Hindlimb muscle (tissue), 1 donor: ENCODE data around the gene MRPS15. TPM values are rescaled to one million over a fixed set of nuclear protein-coding genes. Genes with fewer than 3 reads are reported as not detected.
"Not testable (repeated sequence)": the region's sequence is repeated elsewhere in the genome, so short reads cannot be mapped to it uniquely, and the experiment has no call there.

Source experiments
- DNase-seq: peaks from one replicate; pipeline ENCODE4 v3.0.0-alpha.2; 2013
- polyA plus RNA-seq: library from polyadenylated mRNA; unstranded; fragments of 120-200 nt; gene quantifications from one replicate; pipeline ENCODE4 v1.2.1, GENCODE V29; 2013; ENCODE audit not compliant: insufficient read length

The MRPS15 gene
- polyA plus RNA-seq, 1 donor: 60.5 TPM

DNA sequence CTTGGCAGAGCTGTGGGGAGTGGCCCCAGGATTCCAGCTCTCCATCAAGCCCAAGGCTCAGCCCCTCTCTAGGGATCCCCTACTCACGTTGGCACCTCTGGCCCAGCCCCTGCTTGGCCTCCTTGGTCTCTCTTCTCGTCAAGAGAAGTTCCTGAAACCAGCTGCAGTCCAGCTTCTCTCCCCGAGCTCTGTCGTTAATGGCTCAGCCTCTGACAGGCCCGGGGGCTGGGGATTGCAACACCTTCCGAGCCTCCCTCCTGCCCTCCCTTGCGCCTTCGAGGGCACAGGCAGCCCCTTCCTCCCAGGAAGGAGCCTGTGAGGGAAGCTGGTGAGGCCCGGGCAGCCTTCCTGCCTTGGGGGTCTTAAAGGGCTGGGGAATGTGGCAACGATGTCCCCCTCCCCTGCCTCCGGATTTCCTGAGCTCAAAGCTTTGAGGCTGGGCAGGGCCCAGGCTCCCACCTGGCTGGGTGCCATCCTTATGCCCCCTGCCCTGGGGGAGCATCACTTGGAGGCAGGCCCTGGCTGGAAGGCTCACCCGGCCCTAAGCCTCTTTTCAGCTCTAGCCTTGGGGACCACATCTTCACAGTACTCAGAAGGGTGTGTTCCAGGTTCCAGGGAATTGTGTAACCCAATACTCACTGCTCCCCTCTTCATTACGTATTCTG is 18.7 kb upstream of the MRPS15 start, which contains the start of gene CSF3R:
Gene CSF3R (minus strand): TSS at position 190 of the 665 bp plus-strand sequence. CDS start 3,417 bp downstream, outside the sequence.
- DNase-seq: no peak

DNA sequence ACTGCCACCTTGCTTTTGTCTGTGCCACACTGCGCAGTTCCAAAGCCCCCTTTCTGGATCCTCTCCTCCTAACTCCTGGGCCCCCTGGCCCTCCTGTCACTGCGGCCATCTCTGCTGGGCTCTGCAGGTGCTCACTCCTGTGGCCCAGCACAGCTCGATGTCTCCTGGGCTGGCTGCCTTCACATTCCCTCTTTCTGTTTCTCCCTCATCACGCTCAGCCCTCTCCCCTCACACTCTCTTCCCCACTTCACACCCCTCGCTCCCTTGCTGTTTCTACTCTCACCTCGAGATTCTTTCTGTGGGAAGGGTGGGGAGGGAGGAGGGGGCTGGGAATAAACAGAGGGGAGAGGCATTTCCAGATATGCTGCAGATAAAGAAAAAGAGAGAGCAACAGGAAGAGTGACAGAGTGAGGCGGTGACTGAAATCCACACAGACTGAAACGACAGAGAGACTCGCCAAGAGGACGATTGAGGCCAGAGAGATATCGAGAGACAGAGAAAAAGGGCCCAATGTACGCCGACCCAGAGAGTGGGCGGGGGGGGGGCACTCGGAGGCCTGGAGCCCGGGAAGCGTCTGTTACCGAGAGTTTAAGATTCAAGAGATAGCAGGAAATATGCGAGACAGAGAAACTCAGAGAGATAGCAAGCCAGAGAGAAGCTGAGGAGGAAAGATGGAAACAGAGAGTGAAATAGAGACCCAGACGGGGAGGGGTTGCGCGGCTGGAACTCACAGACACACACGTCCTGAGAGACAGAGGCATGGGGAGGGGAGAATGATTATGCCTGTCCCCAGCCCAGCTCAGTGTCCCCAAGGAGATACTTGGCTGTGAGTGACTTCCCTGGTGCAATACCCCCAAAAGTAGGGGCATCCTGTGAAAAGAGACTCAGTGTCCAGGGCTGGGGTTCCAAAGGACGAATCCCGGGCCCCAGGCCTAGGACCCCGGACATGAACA is 17.9 kb upstream of the MRPS15 start:
- no peak for DNase-seq

DNA sequence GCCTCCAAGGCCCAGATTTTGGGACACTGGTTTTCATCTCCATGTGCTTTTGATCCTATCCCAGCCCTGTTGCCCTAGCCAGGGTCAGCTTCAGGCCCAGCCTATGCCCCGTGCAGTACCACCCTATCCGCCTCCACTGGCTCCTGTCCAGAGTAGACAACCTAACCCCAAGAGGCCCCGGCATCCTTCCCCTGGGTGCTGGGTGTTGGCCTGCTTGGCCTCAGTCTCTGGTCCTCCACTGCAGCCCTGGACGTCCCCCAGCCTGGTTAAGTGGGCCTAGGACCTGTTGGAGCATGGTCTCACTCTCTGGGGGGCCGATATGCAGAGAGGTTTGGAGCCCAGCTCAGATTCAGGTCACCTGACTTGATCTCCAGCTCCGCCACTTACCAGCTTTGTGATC is 16.9 kb upstream of the MRPS15 start:
- no peak for DNase-seq

DNA sequence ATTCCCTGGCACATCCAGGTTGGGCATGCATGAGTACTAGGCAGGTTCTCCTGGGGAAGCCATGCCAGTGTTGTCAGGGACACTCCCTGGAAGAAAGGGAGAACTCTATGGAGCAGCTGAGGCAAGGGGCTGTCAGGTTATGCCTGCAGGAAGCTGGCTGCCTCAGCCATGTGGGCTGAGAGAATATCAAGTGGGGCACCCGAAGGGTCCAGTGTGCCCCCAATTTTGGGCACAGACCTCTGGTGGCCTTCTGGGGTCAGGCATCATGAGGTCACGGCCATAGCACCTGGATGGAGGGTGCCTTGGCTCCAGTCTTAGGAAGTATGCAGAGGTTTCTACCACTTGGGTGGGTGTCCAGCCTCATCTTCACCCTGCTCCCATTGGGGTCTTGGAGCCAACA is 16.0 kb upstream of the MRPS15 start:
- DNase-seq: no peak

DNA sequence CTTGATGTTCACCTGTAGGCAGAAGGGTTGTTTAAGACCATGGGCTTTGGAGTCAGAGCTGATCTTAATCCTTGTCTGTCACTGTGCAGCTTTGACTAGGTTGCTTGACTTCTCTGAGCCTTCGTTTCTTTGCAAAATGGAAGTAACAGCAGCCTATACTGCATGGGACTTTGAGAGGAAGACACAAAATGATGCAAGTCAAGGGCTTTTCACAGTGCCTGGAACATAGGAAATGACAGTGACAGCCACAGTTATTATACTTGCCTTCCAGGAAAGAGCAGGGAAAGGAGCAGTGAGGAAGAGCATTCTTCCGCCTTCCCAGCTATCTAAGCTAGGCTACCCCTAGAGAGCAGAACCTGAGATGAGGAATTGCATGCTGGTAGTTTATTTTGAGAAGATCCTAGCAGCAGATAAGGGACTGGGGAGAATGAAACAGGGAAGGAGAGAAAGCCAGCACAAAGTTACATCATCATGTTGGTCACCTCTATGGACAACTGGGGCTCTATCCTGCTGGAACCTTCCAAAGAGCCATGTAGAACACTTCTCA is 15.4 kb upstream of the MRPS15 start:
- no peak for DNase-seq

DNA sequence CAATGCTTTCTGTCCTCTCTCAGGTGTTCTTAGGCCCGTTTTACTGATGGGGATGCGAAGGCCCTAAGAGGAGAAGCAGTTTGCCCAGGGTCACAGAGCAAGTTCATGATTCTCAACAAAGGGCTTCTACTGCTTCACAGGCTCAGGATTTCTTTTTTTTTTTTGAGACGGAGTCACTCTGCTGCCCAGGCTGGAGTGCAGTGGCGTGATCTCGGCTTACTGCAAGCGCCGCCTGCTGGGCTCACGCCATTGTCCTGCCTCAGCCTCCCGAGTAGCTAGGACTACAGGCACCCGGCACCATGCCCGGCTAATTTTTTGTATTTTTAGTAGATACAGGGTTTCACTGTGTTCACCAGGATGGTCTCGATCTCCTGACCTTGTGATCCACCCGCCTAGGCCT is 13.4 kb upstream of the MRPS15 start:
- DNase-seq: not testable (repeated sequence)

DNA sequence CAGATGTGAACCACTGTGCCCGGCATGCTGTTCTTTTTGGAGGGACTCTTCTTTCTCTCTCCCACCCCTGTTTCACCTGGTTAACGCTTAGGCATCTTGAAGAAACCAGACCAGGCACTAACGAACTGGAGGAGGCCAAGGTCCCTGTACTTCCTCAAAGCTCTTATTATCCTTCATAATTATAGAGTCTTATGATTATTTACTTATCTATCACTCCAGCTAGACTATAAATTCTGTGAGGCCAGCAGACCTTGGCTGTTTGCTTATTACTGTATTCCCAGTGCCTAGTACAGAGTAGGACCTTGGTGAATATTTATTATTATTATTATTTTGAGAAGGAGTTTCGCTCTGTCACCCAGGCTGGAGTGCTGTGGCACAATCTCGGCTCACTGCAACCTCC is 12.8 kb upstream of the MRPS15 start:
- no peak for DNase-seq

DNA sequence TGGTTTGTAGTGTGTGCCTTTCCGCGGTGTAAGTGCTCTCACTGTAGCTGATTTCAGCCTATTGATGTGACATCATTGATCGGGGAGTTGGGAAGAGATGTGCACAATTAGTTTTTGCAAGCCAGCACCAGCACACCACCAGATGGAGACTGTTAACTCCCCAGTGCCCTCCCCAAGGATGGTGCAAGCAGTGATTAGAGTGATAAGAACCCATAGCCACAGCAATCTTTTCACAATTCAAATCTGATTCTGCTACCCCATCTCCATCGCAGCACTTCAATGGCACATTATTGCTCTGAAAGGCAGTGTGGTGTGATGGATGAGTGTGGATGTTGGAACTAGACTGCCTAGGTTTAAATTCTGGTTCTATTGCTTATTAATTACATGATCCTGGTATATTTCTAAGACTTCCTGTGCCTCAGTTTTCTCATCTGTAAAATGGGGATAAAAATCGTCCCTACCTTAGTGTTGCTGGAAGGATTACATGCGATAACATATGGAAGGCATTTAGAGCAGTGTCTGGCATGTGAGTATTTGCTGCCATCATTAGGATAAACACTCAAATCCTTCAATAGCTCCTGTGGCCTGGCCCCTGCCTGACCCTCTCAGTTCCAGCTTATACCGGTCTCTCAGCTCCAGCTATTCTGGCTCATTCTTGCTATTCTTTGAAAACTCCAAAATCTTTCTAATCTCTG is 11.9 kb upstream of the MRPS15 start:
- no peak for DNase-seq

DNA sequence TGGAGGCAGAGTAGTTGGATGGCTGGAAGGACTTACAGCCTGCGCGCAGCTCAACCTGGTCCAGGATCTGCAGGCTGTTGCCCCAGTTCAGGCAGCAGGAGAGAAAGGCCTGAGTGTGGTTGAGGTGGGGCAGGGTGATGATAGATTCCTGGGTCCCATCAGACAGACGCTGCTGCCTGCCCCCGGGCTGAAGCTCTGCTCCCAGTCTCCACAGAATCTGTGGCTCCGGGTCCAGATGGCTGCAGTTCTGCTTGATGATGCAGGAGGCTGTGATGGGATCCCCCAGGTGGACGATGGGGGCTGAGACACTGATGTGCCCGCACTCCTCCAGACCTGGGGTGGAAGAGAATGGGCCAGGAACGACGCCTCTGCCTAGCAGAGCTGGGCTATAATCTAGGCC is 11.2 kb upstream of the MRPS15 start:
- DNase-seq: no peak

DNA sequence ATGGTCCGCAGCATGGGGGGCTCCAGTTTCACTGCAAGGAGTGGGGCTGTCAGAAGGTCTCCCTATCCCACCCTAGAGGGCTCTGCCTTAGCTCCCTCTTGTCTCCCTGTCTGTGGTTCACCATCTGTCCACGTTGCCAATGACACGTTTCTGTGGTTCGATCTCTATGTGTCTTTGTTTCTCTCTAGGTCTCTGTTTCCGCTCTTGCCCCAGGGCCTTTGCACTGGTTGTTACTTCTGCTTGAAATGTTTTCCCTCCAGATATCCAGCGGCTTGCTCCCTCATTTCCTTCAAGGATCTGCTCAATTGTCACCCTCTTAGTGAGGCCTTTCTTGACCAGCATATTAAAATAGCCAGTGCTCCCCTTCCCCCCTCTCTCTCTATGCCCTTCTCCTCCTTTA is 8.5 kb upstream of the MRPS15 start:
- no peak for DNase-seq

DNA sequence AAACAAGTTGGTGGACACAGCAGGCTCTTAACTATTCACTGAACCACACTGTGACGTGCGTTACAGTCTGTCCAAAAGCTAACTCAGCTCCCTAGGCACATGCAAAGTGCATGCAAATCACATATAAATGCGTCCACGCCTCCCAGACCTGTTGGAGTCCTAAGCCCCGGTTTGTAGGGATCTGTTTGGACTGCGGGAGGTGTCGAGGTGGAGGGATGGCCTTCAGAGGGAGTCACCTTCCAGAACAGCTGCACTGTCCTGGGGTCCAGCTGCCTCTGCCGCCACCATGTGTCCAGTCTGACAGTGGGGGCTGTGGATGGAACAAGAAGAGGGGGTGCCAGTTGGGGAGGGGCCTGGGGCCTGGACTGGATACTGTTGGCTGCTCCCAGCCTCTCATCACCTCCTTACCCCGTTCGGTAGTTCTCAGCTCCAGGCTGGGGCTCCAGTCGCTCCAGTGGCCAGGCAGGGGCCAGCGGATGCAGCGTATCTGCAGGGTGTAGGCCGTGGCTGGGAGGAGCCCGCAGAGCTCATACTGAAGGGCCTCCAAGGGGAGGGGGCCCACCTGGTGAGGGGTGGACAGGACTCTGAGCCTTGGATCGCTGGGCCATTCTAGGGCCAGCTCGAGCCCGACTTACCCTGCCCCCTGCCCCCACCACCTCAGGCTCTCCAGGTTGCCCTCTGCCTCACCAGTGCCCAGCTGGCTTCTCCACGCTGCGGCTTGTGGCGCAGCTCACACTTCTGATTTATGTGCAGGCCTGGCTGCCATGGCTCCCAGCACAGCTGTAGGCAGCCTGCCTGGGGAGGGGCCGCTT is 7.9 kb upstream of the MRPS15 start:
- DNase-seq: no peak

DNA sequence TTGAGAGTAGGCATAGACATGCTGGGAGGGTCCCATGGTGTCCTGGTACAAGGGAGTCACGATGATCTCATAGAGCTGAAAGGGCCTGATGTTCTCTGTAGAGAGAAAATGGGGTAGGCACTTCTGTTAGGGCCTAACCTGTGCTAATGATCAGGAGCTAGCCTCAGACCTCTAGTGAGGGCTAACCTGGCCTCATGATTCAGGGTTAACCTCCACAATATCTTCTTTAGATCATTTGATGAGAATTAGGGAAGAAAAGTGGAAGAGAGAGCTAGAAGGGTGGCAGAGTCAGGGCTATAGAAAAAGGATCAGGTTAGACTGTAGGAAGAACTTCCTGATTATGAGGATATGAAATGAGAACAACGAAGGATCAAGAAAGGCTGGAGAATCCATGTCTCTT is 5.0 kb upstream of the MRPS15 start:
- no peak for DNase-seq

DNA sequence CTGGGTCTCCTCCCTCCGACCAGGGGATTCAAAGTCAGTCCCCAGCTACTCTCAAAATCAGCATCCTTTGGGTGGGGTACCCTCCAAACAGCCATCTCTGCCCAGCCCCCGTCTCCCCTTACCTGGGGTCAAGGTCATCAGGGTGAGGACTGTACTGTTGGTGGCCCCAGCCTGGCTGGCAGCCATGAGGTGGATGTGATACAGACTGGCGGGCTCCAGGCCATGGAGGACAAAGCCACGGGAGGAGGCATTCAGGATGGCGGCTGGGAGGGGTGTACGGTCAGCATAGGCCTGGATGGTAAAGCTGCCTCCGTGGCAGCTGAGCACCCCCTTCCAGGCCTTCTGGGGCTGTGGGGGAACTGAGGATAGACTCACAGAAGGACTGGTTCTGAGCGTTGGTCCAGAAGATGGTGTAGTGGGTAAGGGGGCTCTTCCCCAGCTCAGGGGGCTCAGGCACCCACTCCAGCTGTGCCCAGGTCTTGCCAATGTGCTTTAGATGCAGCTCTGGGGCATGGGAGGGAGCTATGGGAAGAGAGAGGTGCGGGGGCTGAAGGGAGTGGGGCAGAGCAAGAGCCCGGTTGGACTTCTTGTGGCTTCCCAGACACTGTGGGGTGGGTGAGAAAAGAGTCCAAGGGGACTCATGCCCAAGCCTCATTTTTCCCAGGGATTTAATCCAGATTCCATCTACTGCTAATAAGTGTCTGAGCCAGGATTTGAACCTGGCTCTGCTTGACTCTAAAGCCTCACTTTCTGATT is 3.7 kb upstream of the MRPS15 start:
- no peak for DNase-seq

DNA sequence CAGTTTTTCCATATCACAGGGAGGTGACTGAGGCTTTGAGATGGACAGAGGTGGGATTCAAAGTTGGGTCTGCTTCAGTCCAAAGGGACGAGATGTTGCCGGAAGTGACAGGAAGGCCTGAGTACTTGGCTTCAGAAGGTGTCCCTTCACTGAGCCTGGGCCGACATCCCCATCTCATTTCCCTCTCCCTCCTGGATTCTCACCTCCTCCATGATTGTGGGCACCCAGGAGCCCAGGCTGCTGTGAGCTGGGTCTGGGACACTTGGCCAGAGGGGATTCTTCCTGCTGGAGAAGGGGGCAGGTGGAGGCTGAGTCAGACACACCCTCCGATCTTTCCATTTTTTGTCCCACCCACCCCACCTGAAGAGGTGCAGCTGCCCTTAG is 2.8 kb upstream of the MRPS15 start:
- DNase-seq: no peak

DNA sequence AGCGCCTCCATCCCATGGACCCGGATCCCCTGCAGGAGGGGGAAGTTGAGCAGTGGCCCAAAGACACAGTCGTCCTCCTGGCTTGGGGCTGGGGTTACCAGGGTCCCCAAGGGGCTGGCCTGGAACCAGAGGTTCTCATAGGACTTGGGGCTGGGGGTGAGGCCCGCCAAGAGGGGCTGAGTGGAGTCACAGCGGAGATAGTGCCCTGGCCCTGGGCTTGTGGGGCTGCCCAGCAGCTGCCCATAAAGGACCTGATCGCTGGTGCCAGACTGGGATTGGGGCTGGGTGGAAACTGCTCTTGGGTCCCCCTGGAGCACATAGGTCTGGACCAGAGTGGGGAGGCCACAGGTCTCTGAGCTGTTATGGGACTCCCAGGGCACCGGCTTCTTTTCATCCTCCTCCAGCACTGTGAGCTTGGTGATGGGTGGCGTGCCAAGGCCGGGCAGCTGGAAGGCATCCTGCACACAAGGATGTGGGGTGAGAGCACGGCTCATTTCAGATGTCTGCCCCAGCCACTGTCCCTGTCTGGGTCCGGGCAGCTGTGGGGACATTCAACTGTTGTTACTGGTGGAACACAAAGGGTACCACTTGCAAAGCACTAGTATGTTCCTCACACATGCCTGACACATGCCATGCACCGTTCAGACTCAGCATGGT is 2.3 kb upstream of the MRPS15 start:
- DNase-seq: no peak

DNA sequence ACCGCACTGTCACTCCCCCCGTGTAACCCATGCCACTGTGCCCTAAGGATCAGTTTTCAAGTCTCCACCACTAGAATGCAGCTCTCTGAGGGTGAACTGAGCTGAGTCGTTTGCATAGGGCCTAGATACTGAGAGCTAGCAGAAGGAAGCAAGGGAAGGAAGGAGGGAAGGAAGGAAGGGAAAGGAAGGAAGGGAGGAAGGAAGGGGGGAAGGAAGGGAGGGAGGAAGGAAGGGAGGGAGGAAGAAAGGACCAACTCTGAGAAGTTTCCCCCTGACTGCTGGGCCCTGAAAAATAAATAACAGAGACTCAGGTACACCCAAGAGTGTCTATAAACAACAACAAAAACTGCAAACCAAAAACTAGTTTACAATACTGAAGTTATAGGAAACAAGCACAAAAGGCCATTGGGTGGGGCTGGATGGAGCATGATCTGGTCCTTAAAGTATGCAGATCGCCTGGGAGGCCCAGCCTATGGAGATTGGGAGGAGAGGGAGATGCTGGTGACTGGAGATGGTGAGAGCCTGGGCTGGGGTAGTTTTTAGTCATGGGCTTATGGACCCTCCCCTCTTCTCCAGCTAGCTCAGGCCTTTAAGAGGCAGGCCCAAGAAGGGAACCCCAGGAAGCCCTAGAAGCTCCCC is 1.7 kb upstream of the MRPS15 start:
- DNase-seq: no peak

DNA sequence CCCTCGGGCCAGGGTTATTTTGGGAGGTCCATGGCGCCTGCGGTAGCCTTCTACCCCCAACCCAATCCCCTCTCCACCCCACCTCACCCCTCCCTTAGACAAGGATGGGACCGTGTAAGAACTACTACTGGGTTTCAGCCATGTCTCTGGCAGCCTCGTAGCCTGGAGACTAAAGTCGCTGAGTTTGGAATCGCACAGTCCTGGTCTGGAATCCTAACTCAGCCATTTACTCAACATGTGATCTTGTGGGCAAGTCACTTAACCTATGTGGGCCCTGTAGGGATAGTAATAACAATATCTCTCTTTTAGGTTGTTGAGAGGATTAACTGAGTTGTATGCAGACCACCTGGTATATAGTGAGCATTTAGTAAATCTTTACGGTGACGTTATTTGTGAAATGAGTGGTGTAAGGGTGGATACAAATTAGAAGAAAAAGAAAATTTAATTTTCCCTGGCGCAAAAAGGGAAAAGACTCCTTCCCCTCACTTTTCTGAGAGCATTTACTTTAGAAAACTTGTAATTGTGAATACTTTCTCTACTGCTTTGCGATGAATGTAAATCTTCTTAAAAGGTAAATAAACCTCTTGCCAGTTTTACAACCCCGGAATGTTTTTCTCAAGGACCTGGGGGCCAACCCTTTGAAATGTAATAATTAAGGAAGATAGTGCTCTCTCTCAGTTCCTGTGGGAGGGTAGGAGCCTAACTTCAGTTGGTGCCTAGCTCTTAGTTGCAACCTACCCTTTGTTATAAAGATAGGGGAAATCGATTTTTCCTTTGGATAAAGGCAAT is 615 bp upstream of the MRPS15 start:
- no peak for DNase-seq

DNA sequence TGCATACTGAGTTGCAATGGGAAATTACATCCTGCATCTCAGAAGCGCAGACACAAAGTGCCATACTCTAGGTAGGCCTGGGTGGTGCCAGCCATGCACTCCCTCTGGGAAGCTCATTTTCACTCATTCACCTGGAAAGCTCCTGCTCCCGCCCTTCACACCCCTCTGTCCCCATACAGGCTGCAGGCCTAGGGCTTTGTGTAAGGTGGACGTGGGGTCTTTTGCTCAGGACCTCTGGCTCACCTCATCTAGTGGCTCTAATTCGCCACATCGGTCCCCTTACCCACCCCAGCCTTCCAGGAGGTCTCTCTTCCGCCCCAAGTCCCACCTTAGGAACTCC is 751 bp downstream of the MRPS15 start:
- no peak for DNase-seq

DNA sequence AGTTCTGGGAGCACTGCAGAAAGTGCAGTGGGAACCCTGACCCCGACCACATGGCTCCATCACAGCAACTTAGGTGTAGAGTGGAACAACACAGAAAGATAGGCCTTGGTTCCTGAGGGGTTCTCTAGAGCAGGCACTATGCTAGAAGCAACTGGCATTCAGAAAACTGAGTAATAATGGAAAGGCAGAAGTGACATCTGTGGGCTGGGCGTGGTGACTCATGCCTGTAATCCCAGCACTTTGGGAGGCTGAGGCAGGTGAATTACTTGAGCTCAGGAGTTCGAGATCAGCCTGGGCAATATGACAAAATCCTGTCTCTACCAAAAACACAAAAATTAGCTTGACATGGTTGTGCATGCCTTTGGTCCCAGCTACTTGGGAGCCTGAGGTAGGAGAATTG is 5.3 kb downstream of the MRPS15 start:
- no peak for DNase-seq

DNA sequence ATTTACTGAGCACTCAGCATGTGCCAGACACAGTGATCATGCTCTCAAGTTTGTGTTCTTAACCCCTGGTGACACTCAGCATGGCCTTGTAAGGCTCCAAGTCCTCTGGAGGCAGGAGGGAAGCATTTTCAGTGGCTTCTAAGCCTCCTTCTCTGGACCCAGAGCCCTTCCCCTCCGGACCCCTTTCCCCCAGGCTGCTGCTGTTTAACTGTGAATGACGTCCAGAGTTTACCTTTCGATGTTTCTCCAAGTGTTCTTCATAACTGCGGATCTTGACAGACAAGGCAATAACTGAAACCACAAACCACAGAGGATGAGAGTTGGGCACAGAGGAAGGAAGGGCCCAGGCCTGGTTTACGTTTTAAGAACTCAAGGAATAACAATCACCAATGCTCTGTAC is 6.5 kb downstream of the MRPS15 start:
- DNase-seq: no peak
